ENCODE results near the gene SFSWAP.

- TF ChIP-seq CTCF (IDR thresholded peaks at IDR 0.05) (no peak), POLR2AphosphoS5 (IDR thresholded peaks at IDR 0.05; ENCODE audit: insufficient read depth in 1 of 2, low read depth in 1 of 2) (no peak), POLR2A (IDR thresholded peaks at IDR 0.05) (no peak)
Observed at GRCh38 chr12:131677699-131678098, 33.2 kb upstream of the SFSWAP start.
